22Rv1 (cell line): ENCODE data around the gene BANP.

ENCODE experiments used
- ZFX ChIP-seq: fragments of 450-650 bp; IDR thresholded peaks from 2 replicates; pipeline ENCODE4 v1.6.1; 2017; ENCODE audit warnings: antibody characterized with exemption, borderline replicate concordance
- TF ChIP-seq, protein P1 (sequence below): fragments of 450-650 bp; IDR thresholded peaks from 2 replicates; pipeline ENCODE4 v1.5.1; 2017; ENCODE audit warnings: mild to moderate bottlenecking

DNA sequence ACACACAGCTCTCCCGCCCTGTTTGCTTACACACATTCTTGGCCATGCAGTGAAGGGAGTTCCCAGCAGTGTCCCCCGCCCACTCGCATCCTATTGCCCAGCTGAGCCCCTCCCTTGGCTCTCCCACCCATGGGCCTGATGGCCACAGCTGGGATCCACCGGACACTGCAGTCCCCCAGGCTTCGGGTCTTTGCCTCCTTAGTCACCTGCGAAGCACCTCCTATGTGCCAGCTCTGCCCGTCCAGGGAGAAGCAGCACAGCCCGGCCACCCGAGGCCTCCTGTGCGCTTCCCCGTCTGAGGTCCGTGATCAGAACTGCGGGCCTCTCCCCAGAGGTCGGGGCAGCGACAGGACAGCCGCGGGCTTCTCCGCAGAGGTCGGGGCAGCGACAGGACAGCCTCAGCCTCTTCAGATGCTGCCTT is 136.9 kb downstream of the BANP start:
- TF ChIP-seq, protein P1, sequence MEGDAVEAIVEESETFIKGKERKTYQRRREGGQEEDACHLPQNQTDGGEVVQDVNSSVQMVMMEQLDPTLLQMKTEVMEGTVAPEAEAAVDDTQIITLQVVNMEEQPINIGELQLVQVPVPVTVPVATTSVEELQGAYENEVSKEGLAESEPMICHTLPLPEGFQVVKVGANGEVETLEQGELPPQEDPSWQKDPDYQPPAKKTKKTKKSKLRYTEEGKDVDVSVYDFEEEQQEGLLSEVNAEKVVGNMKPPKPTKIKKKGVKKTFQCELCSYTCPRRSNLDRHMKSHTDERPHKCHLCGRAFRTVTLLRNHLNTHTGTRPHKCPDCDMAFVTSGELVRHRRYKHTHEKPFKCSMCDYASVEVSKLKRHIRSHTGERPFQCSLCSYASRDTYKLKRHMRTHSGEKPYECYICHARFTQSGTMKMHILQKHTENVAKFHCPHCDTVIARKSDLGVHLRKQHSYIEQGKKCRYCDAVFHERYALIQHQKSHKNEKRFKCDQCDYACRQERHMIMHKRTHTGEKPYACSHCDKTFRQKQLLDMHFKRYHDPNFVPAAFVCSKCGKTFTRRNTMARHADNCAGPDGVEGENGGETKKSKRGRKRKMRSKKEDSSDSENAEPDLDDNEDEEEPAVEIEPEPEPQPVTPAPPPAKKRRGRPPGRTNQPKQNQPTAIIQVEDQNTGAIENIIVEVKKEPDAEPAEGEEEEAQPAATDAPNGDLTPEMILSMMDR: no peak
- TF ChIP-seq ZFX: no peak
